Fibroblast of upper back skin (primary cell): ENCODE data around the gene NGRN.

Source experiments
- DNase-seq: peaks from one replicate; pipeline ENCODE4 v3.0.0-alpha.2; 2013

Gene NGRN

GRCh38 chr15:90320062-90320884, 54.8 kb downstream of the NGRN start:
- DNase-seq: peak; percentile 91

GRCh38 chr15:90320885-90321278, 55.4 kb downstream of the NGRN start:
- no peak for DNase-seq
